GM10266 (cell line): Measurements from ENCODE around the gene EZH2.
A peak's percentile ranks its signal among the peaks of the same experiment; 100 is the strongest.

Experiments
- DNase-seq: peaks from one replicate; pipeline ENCODE4 v3.0.0; 2012; ENCODE audit errors: extremely low spot score
- CTCF ChIP-seq: IDR thresholded peaks from 2 replicates; pipeline ENCODE4 v1.5.1; 2012; ENCODE audit warnings: mild to moderate bottlenecking, low read depth; ENCODE audit not compliant: control insufficient read depth, insufficient read depth; ENCODE audit errors: missing control alignments

The EZH2 gene

DNA sequence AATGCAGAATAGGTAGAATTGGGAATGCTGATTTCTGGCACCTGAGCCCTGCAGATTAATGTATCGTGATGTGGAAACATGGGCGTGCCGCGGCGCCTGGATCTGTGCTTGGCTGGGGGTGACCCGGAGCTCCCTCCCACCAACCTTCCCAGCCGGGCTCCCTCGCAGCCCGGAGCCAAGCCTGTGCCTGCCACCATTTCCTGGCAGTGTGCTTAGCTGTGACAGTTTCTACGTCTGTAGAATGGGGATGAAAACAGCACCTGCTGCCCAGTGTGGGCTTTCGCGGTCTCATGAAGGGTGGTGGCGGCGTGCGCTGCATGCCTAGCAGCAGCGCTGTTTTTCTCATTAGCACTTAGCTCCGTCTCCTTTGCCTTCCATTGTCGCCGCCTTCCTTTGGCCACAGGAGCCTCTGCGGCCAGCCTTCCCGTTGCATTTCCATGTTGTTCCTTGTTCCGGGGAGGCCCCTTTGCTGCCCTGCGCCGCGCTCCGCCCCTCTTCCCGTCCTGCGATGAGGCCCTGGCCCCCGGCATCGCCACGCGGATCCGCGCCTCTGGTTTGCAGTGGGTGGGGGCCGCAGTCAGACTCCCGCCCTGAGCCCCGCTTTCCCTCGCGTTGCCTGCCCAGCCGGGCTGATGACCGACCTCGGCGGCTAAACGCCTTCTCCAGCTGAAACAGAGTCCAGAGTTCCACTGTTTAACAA lies 101.2 kb downstream of the EZH2 start:
- no peak for TF ChIP-seq CTCF

DNA sequence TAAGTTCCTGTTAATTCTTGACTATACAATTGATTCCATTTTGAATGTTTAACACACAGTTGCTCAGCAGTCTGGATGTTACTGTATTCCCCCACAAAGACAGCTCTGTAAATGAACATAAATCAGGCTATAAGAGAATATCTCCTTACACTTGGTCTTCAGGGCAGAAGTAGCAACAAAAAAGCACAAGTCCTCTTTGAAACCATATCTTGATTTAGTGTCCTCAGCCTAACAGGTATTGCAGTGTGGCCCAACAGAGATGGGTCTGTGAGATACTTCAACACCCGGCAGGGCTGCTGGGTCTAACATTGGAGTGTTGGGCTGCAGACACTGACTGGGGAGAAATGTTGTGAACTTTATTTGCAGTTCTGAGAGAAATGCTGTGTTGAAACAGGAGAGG lies 109.6 kb downstream of the EZH2 start:
- no peak for DNase-seq
- no peak for TF ChIP-seq CTCF

More for the DNA sequence above, 101.2 kb downstream of the EZH2 start:
- no peak for DNase-seq

DNA sequence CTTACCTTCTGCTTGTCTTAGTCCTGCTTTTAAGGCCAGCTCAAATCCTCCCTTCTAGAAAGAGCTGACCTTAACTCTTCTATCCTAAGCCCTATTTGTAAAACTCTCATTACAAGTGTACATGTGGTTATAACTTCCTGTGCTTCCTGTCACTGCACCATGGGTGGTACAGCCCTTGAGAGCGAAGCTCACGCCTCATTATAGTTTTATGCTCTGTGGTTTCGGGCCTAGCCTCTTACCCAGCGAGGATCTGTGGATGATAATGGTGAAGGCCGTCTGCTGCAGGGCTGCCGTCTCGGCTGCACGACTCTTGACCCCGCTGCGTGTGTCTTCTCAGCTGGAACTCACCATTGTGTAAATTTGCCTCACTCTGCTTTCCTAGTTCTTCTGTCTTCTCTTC lies 110.8 kb downstream of the EZH2 start:
- peak; percentile 38 for DNase-seq
- TF ChIP-seq CTCF: no peak

DNA sequence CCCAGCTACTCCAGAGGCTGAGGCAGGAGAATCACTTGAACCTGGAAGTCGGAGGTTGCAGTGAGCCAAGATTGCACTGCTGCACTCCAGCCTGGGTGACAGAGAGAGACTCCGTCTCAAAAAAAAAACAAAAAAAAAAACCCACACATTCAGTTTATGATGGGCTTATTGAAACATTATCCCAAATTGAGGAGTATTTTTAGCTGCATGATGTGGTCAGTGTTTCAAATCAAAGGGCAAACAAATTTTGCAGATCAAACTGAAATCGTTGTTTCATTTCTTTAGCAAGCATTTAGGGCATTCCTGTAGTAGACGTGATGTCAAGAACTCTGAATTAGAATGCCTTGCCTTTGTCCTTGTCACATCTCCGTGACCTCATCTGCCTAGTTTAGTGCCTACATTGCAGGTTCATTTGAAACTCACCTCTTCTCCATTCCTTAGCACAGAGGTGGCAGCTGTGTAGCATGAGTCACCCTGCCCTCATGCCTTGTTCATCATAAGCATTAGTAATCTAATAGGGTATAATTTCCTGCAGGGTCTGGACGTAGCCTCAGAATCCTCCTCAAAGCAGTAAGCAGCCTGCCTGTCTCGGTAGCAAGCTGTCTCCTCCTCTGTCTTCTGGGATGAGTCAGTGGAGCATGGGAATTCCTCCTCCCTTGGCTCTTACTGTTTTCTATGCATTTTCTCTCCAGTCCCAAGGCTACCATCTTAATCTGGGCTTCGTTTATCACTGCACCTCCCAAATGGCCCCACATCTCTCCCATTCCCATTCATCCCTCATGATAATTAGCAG lies 111.6 kb downstream of the EZH2 start:
- no peak for DNase-seq
- TF ChIP-seq CTCF: no peak

GRCh38 chr7:148770004-148770403 lies 114.1 kb downstream of the EZH2 start:
- no peak for TF ChIP-seq CTCF
- DNase-seq: no peak

DNA sequence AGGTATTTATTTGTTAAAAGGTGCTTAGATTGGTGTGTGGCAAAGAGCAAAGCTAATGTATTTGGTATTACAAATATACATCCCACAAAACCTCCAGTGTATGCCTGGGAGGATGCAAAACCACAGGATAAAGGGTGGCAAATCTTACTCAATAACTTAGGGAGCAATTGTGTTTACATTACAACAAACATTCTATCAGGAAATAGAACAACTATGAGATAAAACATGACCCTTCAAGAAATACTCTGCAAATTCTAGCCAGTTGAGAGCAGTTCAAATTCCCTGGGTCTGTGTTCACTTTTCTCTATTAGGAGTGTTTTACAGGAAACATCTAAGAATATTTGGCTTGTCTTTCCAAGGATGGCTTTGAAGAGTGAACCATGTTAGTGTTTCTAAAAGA lies 120.5 kb downstream of the EZH2 start:
- TF ChIP-seq CTCF: no peak
- DNase-seq: no peak
